Panc1 (cell line): ENCODE data around the gene RAC3. TPM values are rescaled to one million over a fixed set of nuclear protein-coding genes. Genes with fewer than 3 reads are reported as not detected.

ENCODE experiments used
- ATAC-seq: fragments of 200-7000 bp; cut with Tn5 transposase; 2 replicates; pipeline ENCODE4 v1.9.1; 2020; ENCODE audit warnings: mild to moderate bottlenecking, moderate library complexity
- BruUV-seq: library from RNA; stranded (reverse); fragments of 400-500 nt; replicated peaks from 2 replicates; lab custom pipeline; 2021; lab: Mats Ljungman, UMichigan
- CTCF ChIA-PET: fragments of 300-600 bp; sonication (Branson Sonifier 250); formaldehyde crosslinking; loops from one replicate; lab custom pipeline; 2022; ENCODE audit warnings: antibody characterized with exemption; lab: Charles Lee
- POLR2A ChIA-PET: fragments of 300-600 bp; sonication (Branson Sonifier 250); formaldehyde crosslinking; loops from one replicate; lab custom pipeline; 2022; ENCODE audit warnings: antibody characterized with exemption; lab: Charles Lee
- DNase-seq: peaks from one replicate; pipeline ENCODE4 v3.0.0-alpha.2; 2010; ENCODE audit warnings: low read depth, low spot score
- H3K27ac ChIP-seq: 2 replicates; pipeline ENCODE4 v1.5.1; 2011; ENCODE audit warnings: mild to moderate bottlenecking, low read length, inconsistent platforms
- H3K27me3 ChIP-seq: fragments of 200-500 bp; sonication (Bioruptor generic); 2 replicates; pipeline ENCODE4 v1.6.0; 2014; ENCODE audit warnings: low read length, inconsistent platforms; ENCODE audit not compliant: control insufficient read depth, insufficient read depth
- H3K36me3 ChIP-seq: fragments of 200-500 bp; sonication (Bioruptor generic); 2 replicates; pipeline ENCODE4 v1.5.1; 2014; ENCODE audit warnings: inconsistent platforms, mild to moderate bottlenecking, low read length, moderate library complexity; ENCODE audit not compliant: control insufficient read depth, insufficient read depth
- H3K4me1 ChIP-seq: 2 replicates; pipeline ENCODE4 v1.5.1; 2011; ENCODE audit warnings: inconsistent platforms, mild to moderate bottlenecking, low read length, moderate library complexity; ENCODE audit not compliant: control insufficient read depth, insufficient read depth
- H3K4me3 ChIP-seq, 2 experiments: 2 replicates each; pipeline ENCODE4 v1.5.1; 2011 to 2012; ENCODE audit warnings: low read depth in 2 of 2, low read length in 2 of 2, mild to moderate bottlenecking in 2 of 2, inconsistent platforms in 1 of 2, moderate library complexity in 1 of 2
- H3K9me3 ChIP-seq: fragments of 200-500 bp; sonication (Bioruptor generic); 2 replicates; pipeline ENCODE4 v1.5.1; 2014; ENCODE audit warnings: low read depth, mild to moderate bottlenecking, inconsistent platforms, low read length, moderate library complexity; ENCODE audit not compliant: control insufficient read depth, insufficient read depth
- POLR2AphosphoS5 ChIP-seq: IDR thresholded peaks from 2 replicates; pipeline ENCODE4 v1.6.1; 2012; ENCODE audit warnings: mild to moderate bottlenecking, low read depth, low read length, moderate library complexity
- SIN3A ChIP-seq: IDR thresholded peaks from 2 replicates; pipeline ENCODE4 v1.6.1; 2012; ENCODE audit warnings: low read depth, mild to moderate bottlenecking, low read length, moderate library complexity, borderline replicate concordance; ENCODE audit not compliant: insufficient read depth
- TCF7L2 ChIP-seq: IDR thresholded peaks from 2 replicates; pipeline ENCODE4 v1.6.1; 2011; ENCODE audit warnings: mild to moderate bottlenecking, low read depth, low read length, inconsistent platforms
- in situ Hi-C: cut with HindIII; loops from 2 replicates; pipeline ENCODE4 v1.10.0; 2016; ENCODE audit warnings: low sequenced_read_pairs, low pct_unique_long_range_greater_than_20kb
- intact Hi-C: fragments of 100-400 bp; cut with micrococcal nuclease; formaldehyde crosslinking; loops from one replicate; pipeline ENCODE4 v1.10.0; 2022; ENCODE audit not compliant: unreplicated experiment
- total RNA-seq: library from RNA; stranded (reverse); gene quantifications from one replicate; pipeline ENCODE4 v1.2.1, GENCODE V29; 2021; ENCODE audit not compliant: unreplicated experiment
- TF ChIP-seq, protein P1 (sequence below): fragments of 450-650 bp; IDR thresholded peaks from 2 replicates; pipeline ENCODE4 v1.5.1; 2017; ENCODE audit warnings: mild to moderate bottlenecking
- TF ChIP-seq, protein P2 (sequence below), 2 experiments: IDR thresholded peaks; 2 replicates each; pipeline ENCODE4 v1.6.1; 2011 to 2012; ENCODE audit warnings: low read depth in 2 of 2, control low read depth in 1 of 2, low read length in 1 of 2, mild to moderate bottlenecking in 1 of 2, moderate library complexity in 1 of 2; ENCODE audit not compliant: insufficient read depth in 1 of 2

Gene RAC3
- total RNA-seq, 1 experiment from 2014 or later = 39.4 TPM

DNA sequence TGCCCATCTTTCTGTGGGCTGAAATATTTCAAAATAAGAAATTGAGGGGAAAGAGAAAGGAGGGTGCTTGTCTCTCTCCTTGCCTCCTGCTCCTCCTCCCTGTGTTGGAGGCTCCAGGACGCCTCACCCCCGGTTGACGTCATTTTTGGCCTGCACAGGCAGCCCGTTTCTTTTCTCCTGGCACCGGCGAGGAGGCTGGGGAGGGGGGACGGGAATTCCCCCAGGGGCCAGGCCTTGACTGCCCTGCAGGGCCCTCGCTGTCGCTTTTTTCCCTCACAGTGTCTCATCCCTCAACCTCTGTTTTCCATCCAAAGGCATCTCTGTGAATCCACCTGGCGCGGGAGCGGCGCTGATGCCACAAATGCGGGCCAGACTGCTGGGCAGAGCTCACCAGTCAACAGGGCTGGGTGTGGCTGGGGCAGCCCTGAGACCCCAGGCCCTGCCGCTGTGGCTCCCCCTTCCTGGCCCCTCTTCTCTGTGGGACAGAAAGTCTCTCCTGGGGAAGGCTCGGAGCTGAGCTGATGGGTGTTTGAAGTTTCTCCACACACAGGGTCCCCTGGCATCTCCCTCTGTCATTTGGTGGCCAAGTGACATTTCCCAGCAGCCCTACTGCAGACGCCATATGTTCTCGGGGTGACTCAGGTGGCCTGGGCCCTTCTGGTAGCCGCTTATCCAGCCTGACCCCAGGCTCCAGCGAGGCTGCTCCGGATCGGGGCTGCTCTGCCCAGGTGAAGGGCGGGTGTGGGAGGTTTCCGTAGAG lies 24.8 kb upstream of the RAC3 start:
- Histone ChIP-seq H3K36me3 (no peaks in the 10 kb centered on the region), H3K27ac (no peak overlapping the region), H3K4me1 (peaks cover 46% of the 10 kb centered on the region), H3K4me3 (no peak overlapping the region), H3K27me3 (no peaks in the 10 kb centered on the region), H3K9me3 (no peaks in the 10 kb centered on the region)
- BruUV-seq = TSS peak; percentile 76
- in situ Hi-C loops (no loop called here), intact Hi-C loops (no loop called here)
- TF ChIP-seq, protein P1, sequence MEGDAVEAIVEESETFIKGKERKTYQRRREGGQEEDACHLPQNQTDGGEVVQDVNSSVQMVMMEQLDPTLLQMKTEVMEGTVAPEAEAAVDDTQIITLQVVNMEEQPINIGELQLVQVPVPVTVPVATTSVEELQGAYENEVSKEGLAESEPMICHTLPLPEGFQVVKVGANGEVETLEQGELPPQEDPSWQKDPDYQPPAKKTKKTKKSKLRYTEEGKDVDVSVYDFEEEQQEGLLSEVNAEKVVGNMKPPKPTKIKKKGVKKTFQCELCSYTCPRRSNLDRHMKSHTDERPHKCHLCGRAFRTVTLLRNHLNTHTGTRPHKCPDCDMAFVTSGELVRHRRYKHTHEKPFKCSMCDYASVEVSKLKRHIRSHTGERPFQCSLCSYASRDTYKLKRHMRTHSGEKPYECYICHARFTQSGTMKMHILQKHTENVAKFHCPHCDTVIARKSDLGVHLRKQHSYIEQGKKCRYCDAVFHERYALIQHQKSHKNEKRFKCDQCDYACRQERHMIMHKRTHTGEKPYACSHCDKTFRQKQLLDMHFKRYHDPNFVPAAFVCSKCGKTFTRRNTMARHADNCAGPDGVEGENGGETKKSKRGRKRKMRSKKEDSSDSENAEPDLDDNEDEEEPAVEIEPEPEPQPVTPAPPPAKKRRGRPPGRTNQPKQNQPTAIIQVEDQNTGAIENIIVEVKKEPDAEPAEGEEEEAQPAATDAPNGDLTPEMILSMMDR = no peak
- TF ChIP-seq TCF7L2 = no peak
- ChIA-PET CTCF (no interaction called here), POLR2A (no interaction called here)
- ATAC-seq (no peak), DNase-seq (no peak)

DNA sequence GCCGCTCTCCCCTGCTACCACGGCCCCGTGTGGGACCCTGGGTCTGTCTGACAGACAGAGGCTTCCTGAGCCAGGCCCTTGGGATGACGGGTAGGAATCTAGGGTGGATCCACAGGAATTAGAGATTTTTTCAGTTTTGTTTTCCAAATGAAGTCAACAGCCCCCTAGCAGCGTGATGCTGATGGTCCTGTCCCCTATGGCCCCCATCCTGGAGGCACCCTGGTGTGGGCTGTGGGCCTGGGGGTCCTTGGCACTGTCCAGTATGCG lies 24.3 kb upstream of the RAC3 start:
- CTCF ChIA-PET = no interaction called here
- in situ Hi-C loops = no loop called here

More for the DNA sequence above, 24.3 kb upstream of the RAC3 start:
- Histone ChIP-seq H3K36me3 (no peaks in the 10 kb centered on the region), H3K4me3 (no peak overlapping the region), H3K9me3 (no peaks in the 10 kb centered on the region), H3K27me3 (no peaks in the 10 kb centered on the region), H3K4me1 (peaks cover 46% of the 10 kb centered on the region), H3K27ac (no peak overlapping the region)
- no peak for DNase-seq
- ATAC-seq = no peak
- POLR2A ChIA-PET = no interaction called here
- no TSS peak for BruUV-seq
- intact Hi-C loops = no loop called here
- TF ChIP-seq SIN3A = no peak
- TF ChIP-seq, protein P2, sequence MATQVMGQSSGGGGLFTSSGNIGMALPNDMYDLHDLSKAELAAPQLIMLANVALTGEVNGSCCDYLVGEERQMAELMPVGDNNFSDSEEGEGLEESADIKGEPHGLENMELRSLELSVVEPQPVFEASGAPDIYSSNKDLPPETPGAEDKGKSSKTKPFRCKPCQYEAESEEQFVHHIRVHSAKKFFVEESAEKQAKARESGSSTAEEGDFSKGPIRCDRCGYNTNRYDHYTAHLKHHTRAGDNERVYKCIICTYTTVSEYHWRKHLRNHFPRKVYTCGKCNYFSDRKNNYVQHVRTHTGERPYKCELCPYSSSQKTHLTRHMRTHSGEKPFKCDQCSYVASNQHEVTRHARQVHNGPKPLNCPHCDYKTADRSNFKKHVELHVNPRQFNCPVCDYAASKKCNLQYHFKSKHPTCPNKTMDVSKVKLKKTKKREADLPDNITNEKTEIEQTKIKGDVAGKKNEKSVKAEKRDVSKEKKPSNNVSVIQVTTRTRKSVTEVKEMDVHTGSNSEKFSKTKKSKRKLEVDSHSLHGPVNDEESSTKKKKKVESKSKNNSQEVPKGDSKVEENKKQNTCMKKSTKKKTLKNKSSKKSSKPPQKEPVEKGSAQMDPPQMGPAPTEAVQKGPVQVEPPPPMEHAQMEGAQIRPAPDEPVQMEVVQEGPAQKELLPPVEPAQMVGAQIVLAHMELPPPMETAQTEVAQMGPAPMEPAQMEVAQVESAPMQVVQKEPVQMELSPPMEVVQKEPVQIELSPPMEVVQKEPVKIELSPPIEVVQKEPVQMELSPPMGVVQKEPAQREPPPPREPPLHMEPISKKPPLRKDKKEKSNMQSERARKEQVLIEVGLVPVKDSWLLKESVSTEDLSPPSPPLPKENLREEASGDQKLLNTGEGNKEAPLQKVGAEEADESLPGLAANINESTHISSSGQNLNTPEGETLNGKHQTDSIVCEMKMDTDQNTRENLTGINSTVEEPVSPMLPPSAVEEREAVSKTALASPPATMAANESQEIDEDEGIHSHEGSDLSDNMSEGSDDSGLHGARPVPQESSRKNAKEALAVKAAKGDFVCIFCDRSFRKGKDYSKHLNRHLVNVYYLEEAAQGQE (IDR thresholded peaks at IDR 0.05; ENCODE audit: insufficient read depth in 1 of 2, low read depth in 2 of 2, low read length in 1 of 2) = no peak
- TF ChIP-seq POLR2AphosphoS5 = no peak
- no peak for TF ChIP-seq TCF7L2
- TF ChIP-seq, protein P1 = no peak
